Uterus (tissue), 4 donors: Measurements from ENCODE around the gene HOXA1. TPM values are rescaled to one million over a fixed set of nuclear protein-coding genes. Genes with fewer than 3 reads are reported as not detected.

Experiments used
- DNase-seq, 2 donors: peaks; one replicate each; pipeline ENCODE4 v3.0.0-alpha.2; 2019 to 2020
- H3K27ac ChIP-seq, 2 donors: fragments of 200-600 bp; sonication (generic); 1 replicate in 1 of 2; 2 replicates in 1 of 2; pipeline ENCODE4 v1.5.1; 2016 to 2018
- H3K27me3 ChIP-seq, 2 donors: fragments of 200-600 bp; sonication (generic); one replicate each; pipeline ENCODE4 v1.5.1; 2018 to 2019; ENCODE audit warnings: control low read depth in 1 of 2
- H3K36me3 ChIP-seq, 2 donors: fragments of 200-600 bp; sonication (generic); one replicate each; pipeline ENCODE4 v1.5.1; 2019; ENCODE audit warnings: control low read depth in 1 of 2
- H3K4me1 ChIP-seq, 2 donors: fragments of 200-600 bp; sonication (generic); one replicate each; pipeline ENCODE4 v1.5.1; 2018 to 2019; ENCODE audit warnings: control low read depth in 1 of 2
- H3K4me3 ChIP-seq, 2 donors: fragments of 200-600 bp; sonication (generic); 1 replicate in 1 of 2; 2 replicates in 1 of 2; pipeline ENCODE4 v1.5.1; 2018 to 2019; ENCODE audit warnings: mild to moderate bottlenecking in 1 of 2
- H3K9me3 ChIP-seq, 2 donors: fragments of 200-600 bp; sonication (generic); one replicate each; pipeline ENCODE4 v1.5.1; 2019; ENCODE audit warnings: control low read depth in 1 of 2
- POLR2A ChIP-seq, 2 donors: fragments of 450-650 bp; IDR thresholded peaks; one replicate each; pipeline ENCODE4 v1.6.1; 2016; ENCODE audit warnings: antibody characterized with exemption in 2 of 2, mild to moderate bottlenecking in 1 of 2, moderate library complexity in 1 of 2
- intact Hi-C: fragments of 100-400 bp; cut with DNase I; formaldehyde crosslinking; loops from one replicate; pipeline ENCODE4 v1.15.1; 2023; ENCODE audit warnings: low total_unique reads
- total RNA-seq, 4 donors: library from RNA; depleted of rRNA in 3 of 4; stranded (reverse); fragments of >200 nt in 3 of 4; gene quantifications; one replicate each; pipeline versions ENCODE4 v1.1.0 to v1.2.4, GENCODE V29; 2014 to 2023
- TF ChIP-seq, protein P1 (sequence below), 4 experiments: fragments of 200-600 bp in 2 of 4; fragments of 450-650 bp in 2 of 4; sonication (generic) in 2 of 4; IDR thresholded peaks; one replicate each; pipeline ENCODE4 v1.5.1; 2016 to 2019; ENCODE audit warnings: antibody characterized with exemption in 4 of 4, mild to moderate bottlenecking in 2 of 4, moderate library complexity in 1 of 4
- donor health status: DM: yes; HTN: yes; CAD: no.

HOXA1 gene
- total RNA-seq, 4 donors from 2014 or later, result 0.28 to 2.0 (median 1.5) TPM

DNA sequence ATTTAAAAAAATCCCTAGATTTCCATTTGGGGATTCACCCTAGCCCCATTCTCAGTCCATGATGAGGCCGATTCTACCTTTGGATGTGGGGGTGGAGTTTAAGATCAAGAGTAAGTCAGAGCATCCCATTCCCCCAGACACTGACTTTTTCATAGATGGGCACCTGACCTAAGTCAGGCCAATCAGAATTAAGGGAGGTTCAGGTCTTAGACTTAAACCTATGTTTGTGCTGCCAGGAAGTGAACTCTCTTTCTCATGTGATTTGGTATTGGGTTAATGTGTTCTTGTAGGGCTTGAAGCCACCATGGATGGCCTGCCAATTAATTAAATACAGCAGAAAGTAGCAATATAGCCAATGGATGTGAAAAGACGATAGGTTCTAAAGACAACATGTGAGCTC is 30.1 kb downstream of the HOXA1 start:
- intact Hi-C loops, result no loop called here
- DNase-seq, result no peak
- TF ChIP-seq POLR2A (IDR thresholded peaks at IDR 0.05), result no peak
- TF ChIP-seq, protein P1, sequence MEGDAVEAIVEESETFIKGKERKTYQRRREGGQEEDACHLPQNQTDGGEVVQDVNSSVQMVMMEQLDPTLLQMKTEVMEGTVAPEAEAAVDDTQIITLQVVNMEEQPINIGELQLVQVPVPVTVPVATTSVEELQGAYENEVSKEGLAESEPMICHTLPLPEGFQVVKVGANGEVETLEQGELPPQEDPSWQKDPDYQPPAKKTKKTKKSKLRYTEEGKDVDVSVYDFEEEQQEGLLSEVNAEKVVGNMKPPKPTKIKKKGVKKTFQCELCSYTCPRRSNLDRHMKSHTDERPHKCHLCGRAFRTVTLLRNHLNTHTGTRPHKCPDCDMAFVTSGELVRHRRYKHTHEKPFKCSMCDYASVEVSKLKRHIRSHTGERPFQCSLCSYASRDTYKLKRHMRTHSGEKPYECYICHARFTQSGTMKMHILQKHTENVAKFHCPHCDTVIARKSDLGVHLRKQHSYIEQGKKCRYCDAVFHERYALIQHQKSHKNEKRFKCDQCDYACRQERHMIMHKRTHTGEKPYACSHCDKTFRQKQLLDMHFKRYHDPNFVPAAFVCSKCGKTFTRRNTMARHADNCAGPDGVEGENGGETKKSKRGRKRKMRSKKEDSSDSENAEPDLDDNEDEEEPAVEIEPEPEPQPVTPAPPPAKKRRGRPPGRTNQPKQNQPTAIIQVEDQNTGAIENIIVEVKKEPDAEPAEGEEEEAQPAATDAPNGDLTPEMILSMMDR (IDR thresholded peaks at IDR 0.05), result no peak

GRCh38 chr7:27064661-27065060 is 31.1 kb downstream of the HOXA1 start:
- intact Hi-C loops, result no loop called here
- TF ChIP-seq POLR2A (IDR thresholded peaks at IDR 0.05), result no peak
- TF ChIP-seq, protein P1 (IDR thresholded peaks at IDR 0.05), result no peak
- no peaks in the 10 kb centered on the region for H3K27me3 ChIP-seq
- DNase-seq, result no peak
- no peaks in the 10 kb centered on the region for H3K4me1 ChIP-seq
- no peaks in the 10 kb centered on the region for H3K36me3 ChIP-seq
- H3K4me3 ChIP-seq, result no peak overlapping the region
- no peak overlapping the region for H3K27ac ChIP-seq
- no peaks in the 10 kb centered on the region for H3K9me3 ChIP-seq

More for the DNA sequence above, 30.1 kb downstream of the HOXA1 start:
- no peak overlapping the region for H3K27ac ChIP-seq
- no peaks in the 10 kb centered on the region for H3K27me3 ChIP-seq
- H3K9me3 ChIP-seq, result no peaks in the 10 kb centered on the region
- no peaks in the 10 kb centered on the region for H3K4me1 ChIP-seq
- H3K4me3 ChIP-seq, result no peak overlapping the region
- no peaks in the 10 kb centered on the region for H3K36me3 ChIP-seq

DNA sequence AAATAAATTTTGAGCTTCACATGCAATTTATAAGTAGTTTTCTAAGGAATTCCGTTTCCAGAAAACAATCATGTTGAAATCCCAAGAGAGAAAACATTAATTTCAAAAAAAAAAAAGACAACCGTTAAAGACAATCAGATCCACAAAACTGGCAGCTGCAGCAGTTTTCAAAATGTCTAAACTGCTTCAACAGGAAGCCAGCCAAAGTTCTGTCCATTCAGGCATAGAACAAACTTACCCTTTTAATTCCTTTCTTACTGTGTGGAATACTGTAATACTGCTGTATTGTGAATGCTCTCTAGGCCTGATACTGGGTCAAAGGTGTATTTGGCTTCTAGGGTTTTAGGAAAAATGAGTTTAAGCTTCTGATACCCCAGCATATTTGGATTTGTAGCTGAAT is 31.6 kb downstream of the HOXA1 start:
- TF ChIP-seq POLR2A (IDR thresholded peaks at IDR 0.05), result no peak
- TF ChIP-seq, protein P1 (IDR thresholded peaks at IDR 0.05), result no peak
- no peak overlapping the region for H3K27ac ChIP-seq
- no peaks in the 10 kb centered on the region for H3K9me3 ChIP-seq
- H3K4me3 ChIP-seq, result no peak overlapping the region
- H3K36me3 ChIP-seq, result no peaks in the 10 kb centered on the region
- intact Hi-C loops, result no loop called here
- H3K4me1 ChIP-seq, result no peaks in the 10 kb centered on the region
- no peak for DNase-seq
- H3K27me3 ChIP-seq, result no peaks in the 10 kb centered on the region

- intact Hi-C loops, result no loop called here
- no peak overlapping the region for H3K27ac ChIP-seq
Measured at GRCh38 chr7:27062946-27063345, 32.9 kb downstream of the HOXA1 start.

DNA sequence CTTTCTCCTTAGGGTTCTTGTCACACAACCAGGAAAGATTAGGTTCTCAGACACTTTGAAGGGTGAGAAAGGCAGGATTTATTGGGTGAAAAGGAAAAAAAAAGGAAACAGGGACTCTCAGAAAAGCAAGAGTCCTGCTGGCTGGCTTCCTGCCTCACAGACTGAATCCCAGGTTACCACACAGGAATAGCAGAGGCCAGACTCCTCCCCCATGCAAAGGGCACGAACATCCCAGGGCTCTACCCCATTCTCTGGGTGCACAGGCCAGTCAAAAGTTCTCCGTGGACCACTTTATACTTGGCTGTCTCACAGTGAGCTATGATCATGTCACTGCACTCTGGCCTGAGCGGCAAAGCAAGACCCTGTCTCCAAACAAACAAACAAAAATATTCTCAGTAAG is 42.6 kb downstream of the HOXA1 start:
- intact Hi-C loops, result no loop called here
- Histone ChIP-seq H3K36me3 (no peaks in the 10 kb centered on the region), H3K9me3 (no peaks in the 10 kb centered on the region), H3K27me3 (no peaks in the 10 kb centered on the region), H3K4me3 (no peak overlapping the region), H3K4me1 (no peaks in the 10 kb centered on the region), H3K27ac (no peak overlapping the region)
- no peak for DNase-seq
- no peak for TF ChIP-seq POLR2A (IDR thresholded peaks at IDR 0.05)
- TF ChIP-seq, protein P1 (IDR thresholded peaks at IDR 0.05), result no peak

More at GRCh38 chr7:27062946-27063345, 32.9 kb downstream of the HOXA1 start:
- no peaks in the 10 kb centered on the region for H3K4me1 ChIP-seq
- H3K36me3 ChIP-seq, result no peaks in the 10 kb centered on the region
- no peaks in the 10 kb centered on the region for H3K9me3 ChIP-seq
- H3K4me3 ChIP-seq, result no peak overlapping the region
- no peaks in the 10 kb centered on the region for H3K27me3 ChIP-seq
- TF ChIP-seq POLR2A (IDR thresholded peaks at IDR 0.05), result no peak
- no peak for DNase-seq

DNA sequence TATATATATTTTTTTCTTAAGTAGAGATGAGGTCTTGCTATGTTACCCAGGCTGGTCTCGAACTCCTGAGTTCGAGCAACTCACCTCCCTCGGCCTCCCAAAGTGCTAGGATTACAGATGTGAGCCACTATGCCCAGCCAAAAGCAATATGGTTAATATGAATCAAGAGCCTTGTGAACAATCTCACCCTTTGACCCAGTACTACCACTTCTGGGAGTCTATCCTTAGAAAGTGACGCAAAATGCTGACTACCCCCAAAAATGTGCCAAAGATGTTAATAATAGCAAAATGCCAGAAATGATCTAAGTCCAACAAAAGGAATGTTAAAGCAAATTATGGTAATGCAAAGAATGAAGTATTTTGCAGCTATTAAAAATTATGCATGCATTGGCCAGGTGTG is 44.3 kb downstream of the HOXA1 start:
- intact Hi-C loops, result no loop called here
- Histone ChIP-seq H3K27me3 (no peaks in the 10 kb centered on the region), H3K36me3 (no peaks in the 10 kb centered on the region), H3K4me1 (no peaks in the 10 kb centered on the region), H3K9me3 (no peaks in the 10 kb centered on the region), H3K27ac (no peak overlapping the region), H3K4me3 (no peak overlapping the region)
- TF ChIP-seq POLR2A (IDR thresholded peaks at IDR 0.05), result no peak
- TF ChIP-seq, protein P1 (IDR thresholded peaks at IDR 0.05), result no peak
- DNase-seq, result no peak
